K562 (cell line): ENCODE data around the gene ZNF81. TPM values are rescaled to one million over a fixed set of nuclear protein-coding genes. Genes with fewer than 3 reads are reported as not detected.

ENCODE experiments used
- BACH1 ChIP-seq: fragments of 200-800 bp; sonication (Bioruptor generic); IDR thresholded peaks from 2 replicates; pipeline ENCODE4 v1.6.1; 2016; ENCODE audit warnings: missing genetic modification characterization, missing compliant biosample characterization
- DMBX1 ChIP-seq: fragments of 250-450 bp; sonication (Bioruptor Pico); IDR thresholded peaks from 2 replicates; pipeline ENCODE4 v1.8.0; 2022; ENCODE audit warnings: inconsistent platforms, mild to moderate bottlenecking, moderate library complexity, borderline replicate concordance
- FOSL1 ChIP-seq: fragments of 200-800 bp; sonication (Bioruptor generic); conservative IDR thresholded peaks from 2 replicates; pipeline ENCODE4 v1.6.1; 2016; ENCODE audit warnings: missing genetic modification characterization, missing compliant biosample characterization
- GTF2F1 ChIP-seq: IDR thresholded peaks from 2 replicates; pipeline ENCODE4 v1.6.1; 2011; ENCODE audit warnings: low read depth, low read length, improper control_type of control experiment
- HMGN3 ChIP-seq: IDR thresholded peaks from 2 replicates; pipeline ENCODE4 v1.6.1; 2011; ENCODE audit warnings: borderline replicate concordance, low read depth, mild to moderate bottlenecking, mixed read lengths, low read length; ENCODE audit not compliant: insufficient read length; ENCODE audit errors: extremely low read depth
- ILK ChIP-seq: fragments of 450-650 bp; IDR thresholded peaks from 2 replicates; pipeline ENCODE4 v1.6.1; 2016; ENCODE audit warnings: missing genetic modification characterization, low read depth, mild to moderate bottlenecking, missing compliant biosample characterization, moderate library complexity, borderline replicate concordance
- IRF9 ChIP-seq: fragments of 450-650 bp; IDR thresholded peaks from 2 replicates; pipeline ENCODE4 v1.6.1; 2016; ENCODE audit warnings: missing biosample characterization, missing genetic modification characterization
- KHSRP ChIP-seq: fragments of 450-650 bp; IDR thresholded peaks from 2 replicates; pipeline ENCODE4 v1.6.1; 2017
- NRF1 ChIP-seq, 2 experiments: fragments of 450-650 bp; IDR thresholded peaks in 1 of 2; conservative IDR thresholded peaks in 1 of 2; 2 replicates each; pipeline ENCODE4 v1.6.1; 2014; ENCODE audit warnings: mild to moderate bottlenecking in 2 of 2
- PTBP1 ChIP-seq: fragments of 200-400 bp; formaldehyde crosslinking; IDR thresholded peaks from 2 replicates; pipeline ENCODE4 v1.6.1; 2017; ENCODE audit warnings: low read depth, low read length
- RBM39 ChIP-seq: fragments of 200-400 bp; formaldehyde crosslinking; optimal IDR thresholded peaks from 2 replicates; pipeline ENCODE3; 2018; ENCODE audit warnings: low read depth, low read length
- RUNX1 ChIP-seq: sonication (generic); IDR thresholded peaks from 2 replicates; pipeline ENCODE4 v1.6.1; 2016; ENCODE audit warnings: antibody characterized with exemption, low read depth
- SMAD4 ChIP-seq: fragments of 250-450 bp; sonication (Bioruptor Pico); conservative IDR thresholded peaks from 2 replicates; pipeline ENCODE4 v1.8.0; 2021; ENCODE audit warnings: inconsistent platforms, mild to moderate bottlenecking, moderate library complexity
- SMARCC2 ChIP-seq: fragments of 450-650 bp; IDR thresholded peaks from 2 replicates; pipeline ENCODE4 v1.6.1; 2017; ENCODE audit warnings: antibody characterized with exemption, moderate library complexity, mild to moderate bottlenecking, low read depth
- SNRNP70 ChIP-seq: fragments of 200-400 bp; formaldehyde crosslinking; optimal IDR thresholded peaks from 2 replicates; pipeline ENCODE3; 2017; ENCODE audit warnings: low read depth, low read length
- TGIF2 ChIP-seq: sonication (generic); formaldehyde crosslinking; IDR thresholded peaks from 2 replicates; pipeline ENCODE4 v1.8.1; 2022; ENCODE audit warnings: mild to moderate bottlenecking, missing genetic modification reagents, moderate library complexity
- ZNF134 ChIP-seq: fragments of 250-450 bp; sonication (Bioruptor Pico); conservative IDR thresholded peaks from 2 replicates; pipeline ENCODE4 v1.4.0; 2020
- ZNF57 ChIP-seq: fragments of 450-650 bp; formaldehyde crosslinking; IDR thresholded peaks from 2 replicates; pipeline ENCODE4 v1.4.0; 2020; ENCODE audit warnings: mild to moderate bottlenecking, moderate library complexity
- ZNF764 ChIP-seq: fragments of 250-450 bp; sonication (Bioruptor Pico); IDR thresholded peaks from 2 replicates; pipeline ENCODE4 v1.4.0; 2020; ENCODE audit warnings: low read depth, mild to moderate bottlenecking, moderate library complexity
- polyA plus RNA-seq, 8 experiments: library from polyadenylated mRNA; depleted of rRNA in 4 of 8; stranded (reverse) in 5 of 8; unstranded in 3 of 8; fragments of >200 nt; fragmentation: Nextera tagmentation in 2 of 8; fragmentation: Illumina TruSeq in 1 of 8; extraction: Ambion mirVana in 2 of 8; extraction: Trizol in 1 of 8; gene quantifications; 2 replicates each; pipeline versions ENCODE4 v1.2.1 to v1.2.3, GENCODE V29; 2011 to 2014; ENCODE audit warnings: inconsistent platforms in 1 of 8, missing spikeins in 1 of 8
- total RNA-seq, 7 experiments: library from RNA; depleted of rRNA in 6 of 7; stranded (reverse); fragments of >200 nt in 6 of 7; fragmentation: Illumina TruSeq in 2 of 7; extraction: Trizol in 2 of 7; gene quantifications; 2 replicates each; pipeline versions ENCODE4 v1.2.1 to v1.2.3, GENCODE V29; 2011 to 2021; ENCODE audit warnings: low replicate concordance in 1 of 7
- TF ChIP-seq, protein P1 (sequence below): fragments of 200-800 bp; sonication (Bioruptor generic); IDR thresholded peaks from 2 replicates; pipeline ENCODE4 v1.6.1; 2016; ENCODE audit warnings: missing genetic modification characterization, missing compliant biosample characterization

ZNF81 gene
- total and polyA plus RNA-seq, 9 of the 15 experiments (the other 6 are each of a cell fraction or from before 2014, with no cell fraction given) = 2.4 to 9.6 (median 4.9) TPM

GRCh38 chrX:47808904-47809788 lies 27.6 kb upstream of the ZNF81 start (continued):
- TF ChIP-seq, protein P1, sequence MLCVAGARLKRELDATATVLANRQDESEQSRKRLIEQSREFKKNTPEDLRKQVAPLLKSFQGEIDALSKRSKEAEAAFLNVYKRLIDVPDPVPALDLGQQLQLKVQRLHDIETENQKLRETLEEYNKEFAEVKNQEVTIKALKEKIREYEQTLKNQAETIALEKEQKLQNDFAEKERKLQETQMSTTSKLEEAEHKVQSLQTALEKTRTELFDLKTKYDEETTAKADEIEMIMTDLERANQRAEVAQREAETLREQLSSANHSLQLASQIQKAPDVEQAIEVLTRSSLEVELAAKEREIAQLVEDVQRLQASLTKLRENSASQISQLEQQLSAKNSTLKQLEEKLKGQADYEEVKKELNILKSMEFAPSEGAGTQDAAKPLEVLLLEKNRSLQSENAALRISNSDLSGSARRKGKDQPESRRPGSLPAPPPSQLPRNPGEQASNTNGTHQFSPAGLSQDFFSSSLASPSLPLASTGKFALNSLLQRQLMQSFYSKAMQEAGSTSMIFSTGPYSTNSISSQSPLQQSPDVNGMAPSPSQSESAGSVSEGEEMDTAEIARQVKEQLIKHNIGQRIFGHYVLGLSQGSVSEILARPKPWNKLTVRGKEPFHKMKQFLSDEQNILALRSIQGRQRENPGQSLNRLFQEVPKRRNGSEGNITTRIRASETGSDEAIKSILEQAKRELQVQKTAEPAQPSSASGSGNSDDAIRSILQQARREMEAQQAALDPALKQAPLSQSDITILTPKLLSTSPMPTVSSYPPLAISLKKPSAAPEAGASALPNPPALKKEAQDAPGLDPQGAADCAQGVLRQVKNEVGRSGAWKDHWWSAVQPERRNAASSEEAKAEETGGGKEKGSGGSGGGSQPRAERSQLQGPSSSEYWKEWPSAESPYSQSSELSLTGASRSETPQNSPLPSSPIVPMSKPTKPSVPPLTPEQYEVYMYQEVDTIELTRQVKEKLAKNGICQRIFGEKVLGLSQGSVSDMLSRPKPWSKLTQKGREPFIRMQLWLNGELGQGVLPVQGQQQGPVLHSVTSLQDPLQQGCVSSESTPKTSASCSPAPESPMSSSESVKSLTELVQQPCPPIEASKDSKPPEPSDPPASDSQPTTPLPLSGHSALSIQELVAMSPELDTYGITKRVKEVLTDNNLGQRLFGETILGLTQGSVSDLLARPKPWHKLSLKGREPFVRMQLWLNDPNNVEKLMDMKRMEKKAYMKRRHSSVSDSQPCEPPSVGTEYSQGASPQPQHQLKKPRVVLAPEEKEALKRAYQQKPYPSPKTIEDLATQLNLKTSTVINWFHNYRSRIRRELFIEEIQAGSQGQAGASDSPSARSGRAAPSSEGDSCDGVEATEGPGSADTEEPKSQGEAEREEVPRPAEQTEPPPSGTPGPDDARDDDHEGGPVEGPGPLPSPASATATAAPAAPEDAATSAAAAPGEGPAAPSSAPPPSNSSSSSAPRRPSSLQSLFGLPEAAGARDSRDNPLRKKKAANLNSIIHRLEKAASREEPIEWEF (CRISPR knock-in tag) = no peak
- no peak for TF ChIP-seq ZNF764 (CRISPR knock-in tag)
- no peak for TF ChIP-seq HMGN3
- no peak for TF ChIP-seq PTBP1
- peak; percentile 65; the same call in 1 of the 2 replicates for TF ChIP-seq SMAD4 (CRISPR knock-in tag)
- TF ChIP-seq RBM39 = no peak
- no peak for TF ChIP-seq ZNF134 (CRISPR knock-in tag)
- no peak for TF ChIP-seq SMARCC2
- TF ChIP-seq ILK (tag) = peak; percentile 58; the same call in 1 of the 2 replicates
- peak; percentile 87 for TF ChIP-seq DMBX1 (CRISPR knock-in tag)
- peak; percentile 88 for TF ChIP-seq IRF9 (tag)
- TF ChIP-seq ZNF57 = no peak
- TF ChIP-seq NRF1 (conservative IDR thresholded peaks at IDR 0.05 in 1 of 2, IDR thresholded peaks at IDR 0.05 in 1 of 2) = no peak
- no peak for TF ChIP-seq RUNX1
- no peak for TF ChIP-seq GTF2F1
- TF ChIP-seq KHSRP = no peak
- no peak for TF ChIP-seq TGIF2 (CRISPR knock-in tag)
- TF ChIP-seq SNRNP70 = no peak
- TF ChIP-seq BACH1 (tag) = peak; percentile 39; the same call in 1 of the 2 replicates
- TF ChIP-seq FOSL1 (tag) = no peak
